ENCODE results near the gene RHO.

RHO gene

GRCh38 chr3:129548104-129548965 lies 19.9 kb downstream of the RHO start:
- DNase-seq: no peak

DNA sequence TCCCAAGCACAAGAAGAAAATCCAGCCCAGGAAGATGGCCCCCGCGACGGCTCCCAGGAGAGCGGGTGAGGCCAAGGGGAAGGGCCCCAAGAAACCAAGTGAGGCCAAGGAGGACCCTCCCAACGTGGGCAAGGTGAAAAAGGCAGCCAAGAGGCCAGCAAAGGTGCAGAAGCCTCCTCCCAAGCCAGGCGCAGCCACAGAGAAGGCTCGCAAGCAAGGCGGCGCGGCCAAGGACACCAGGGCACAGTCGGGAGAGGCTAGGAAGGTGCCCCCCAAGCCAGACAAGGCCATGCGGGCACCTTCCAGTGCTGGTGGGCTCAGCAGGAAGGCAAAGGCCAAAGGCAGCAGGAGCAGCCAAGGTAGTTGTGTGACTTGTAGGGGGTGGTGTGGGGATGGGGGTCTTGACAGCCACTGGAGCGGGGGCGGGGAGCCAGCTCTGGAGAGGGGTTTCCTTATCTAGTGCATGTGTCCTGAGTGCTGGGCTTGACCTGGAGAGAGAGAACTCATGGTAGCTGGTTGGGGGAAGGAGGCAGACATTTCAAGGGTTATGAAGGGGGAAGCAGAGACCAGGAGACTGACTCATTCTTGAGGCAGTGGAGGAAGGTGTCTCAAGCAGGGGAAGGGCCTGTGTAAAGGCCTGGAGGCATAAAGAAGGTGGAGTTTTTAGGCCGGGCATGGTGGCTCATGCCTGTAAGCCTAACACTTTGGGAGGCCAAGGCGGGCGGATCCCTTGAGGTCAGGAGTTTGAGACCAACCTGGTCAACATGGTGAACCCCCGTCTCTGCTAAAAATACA lies 20.8 kb downstream of the RHO start:
- no peak for DNase-seq

DNA sequence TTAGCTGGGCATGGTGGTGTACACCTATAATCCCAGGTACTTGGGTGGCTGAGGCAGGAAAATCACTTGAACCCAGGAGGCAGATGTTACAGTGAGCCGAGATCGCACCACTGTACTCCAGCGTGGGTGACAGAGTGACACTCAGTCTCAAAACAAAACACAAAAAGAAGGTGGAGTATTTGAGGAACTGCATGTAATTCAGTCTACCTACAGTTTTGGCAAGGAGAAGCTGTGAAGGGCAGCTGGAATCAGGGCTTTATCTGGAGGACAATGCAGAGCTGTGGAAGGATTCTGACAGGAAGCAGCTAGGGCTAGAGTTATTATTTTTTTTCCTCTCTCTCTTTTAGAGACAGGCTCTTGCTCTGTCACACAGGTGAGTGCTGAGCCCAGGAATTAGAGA lies 21.4 kb downstream of the RHO start:
- no peak for DNase-seq

DNA sequence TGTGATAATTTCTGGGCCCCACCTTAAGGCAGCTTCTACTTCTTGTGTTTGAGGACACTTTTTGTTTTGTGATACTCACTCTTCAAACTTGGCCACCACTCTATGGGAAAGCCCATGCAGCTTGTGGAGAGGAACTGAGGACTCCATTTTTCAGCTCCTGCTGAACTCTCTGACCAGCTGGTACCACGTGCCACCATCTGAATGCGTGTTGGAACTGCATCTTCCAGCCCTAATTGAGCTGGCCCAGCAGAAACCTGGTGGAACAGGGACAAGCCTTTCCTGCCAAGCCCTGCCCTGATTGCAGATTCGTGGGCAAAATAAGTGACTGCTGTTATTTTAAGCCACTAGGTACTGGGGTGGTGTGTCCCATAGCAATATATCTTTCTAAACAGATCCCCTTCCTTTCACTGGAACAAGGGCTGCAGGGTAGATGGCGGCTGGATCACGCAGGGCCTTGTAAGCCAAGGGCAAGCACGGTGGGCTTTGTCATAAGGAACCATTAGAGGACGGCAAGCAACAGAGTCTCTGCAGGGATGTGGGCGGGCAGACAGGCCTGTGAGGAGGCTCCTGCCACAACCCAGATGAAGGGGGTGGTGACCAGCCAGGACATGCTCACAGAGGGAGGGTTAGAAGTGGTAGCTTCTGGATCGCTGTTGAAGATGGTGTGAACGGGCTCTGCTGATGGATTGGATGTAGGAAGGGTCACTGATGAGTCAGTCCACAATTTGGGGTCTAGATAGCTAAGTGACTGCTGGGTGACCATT lies 24.0 kb downstream of the RHO start:
- DNase-seq: no peak

- DNase-seq: no peak
These were observed 24.7 kb downstream of the RHO start for GRCh38 chr3:129553171-129553570.

DNA sequence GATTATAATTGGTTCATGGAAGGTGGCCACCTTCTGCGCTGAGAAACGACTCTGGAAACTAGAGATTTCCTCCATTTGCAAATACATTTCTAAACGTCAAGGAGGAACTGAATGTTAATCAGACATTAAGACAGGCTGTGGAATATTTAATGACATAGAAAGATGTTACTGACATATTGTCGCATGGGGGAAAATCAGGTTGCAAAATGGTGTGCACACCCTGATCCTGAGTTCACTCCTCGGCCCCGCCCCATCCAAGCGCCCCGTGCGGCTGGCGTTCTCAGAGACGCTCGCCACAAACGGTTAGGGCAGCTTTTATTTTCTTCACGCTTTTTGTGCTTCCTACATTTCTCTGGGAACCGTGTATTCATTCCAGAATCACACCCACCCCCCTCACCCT lies 25.3 kb downstream of the RHO start:
- DNase-seq: no peak

- no peak for DNase-seq
These were observed 26.1 kb downstream of the RHO start for GRCh38 chr3:129554356-129555152.

GRCh38 chr3:129555153-129555550 lies 26.7 kb downstream of the RHO start:
- DNase-seq: no peak

DNA sequence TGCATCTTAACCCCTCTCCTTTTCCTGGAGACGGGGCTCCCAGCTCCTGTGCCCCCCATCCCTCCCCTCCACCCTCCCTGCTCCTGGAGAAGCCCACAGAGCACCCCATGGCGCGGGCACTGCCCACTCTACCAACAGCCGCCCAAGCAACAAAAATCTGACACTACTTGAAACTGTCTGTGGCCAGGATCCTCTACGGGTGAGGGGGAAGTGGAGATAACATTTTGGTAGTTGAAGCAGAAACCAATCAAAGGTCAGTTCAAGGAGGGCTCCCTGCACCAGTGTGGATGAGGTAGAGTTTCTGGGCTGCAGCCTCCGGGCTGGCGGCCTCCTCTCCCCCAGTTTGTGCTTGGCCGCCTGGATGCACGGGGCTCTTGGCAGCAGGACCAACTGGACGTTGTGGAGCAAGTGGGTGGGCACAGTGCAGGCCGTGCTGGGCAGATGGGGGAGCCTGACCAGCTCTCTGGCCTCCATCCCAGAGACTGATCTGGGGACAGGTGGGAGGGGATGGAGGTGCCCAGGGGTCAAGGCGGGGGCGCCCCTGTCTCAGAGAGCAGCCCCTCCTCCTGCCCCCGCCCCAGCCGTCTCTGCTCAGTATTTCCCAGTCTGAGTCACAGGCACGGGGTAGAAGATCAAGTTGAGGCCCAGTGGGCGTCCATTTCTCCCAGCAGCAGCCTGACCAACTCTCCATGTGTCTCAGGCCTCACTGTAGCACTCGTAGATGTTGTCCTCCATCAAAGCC lies 27.3 kb downstream of the RHO start:
- no peak for DNase-seq

GRCh38 chr3:129556358-129556695 lies 27.9 kb downstream of the RHO start:
- DNase-seq: no peak

DNA sequence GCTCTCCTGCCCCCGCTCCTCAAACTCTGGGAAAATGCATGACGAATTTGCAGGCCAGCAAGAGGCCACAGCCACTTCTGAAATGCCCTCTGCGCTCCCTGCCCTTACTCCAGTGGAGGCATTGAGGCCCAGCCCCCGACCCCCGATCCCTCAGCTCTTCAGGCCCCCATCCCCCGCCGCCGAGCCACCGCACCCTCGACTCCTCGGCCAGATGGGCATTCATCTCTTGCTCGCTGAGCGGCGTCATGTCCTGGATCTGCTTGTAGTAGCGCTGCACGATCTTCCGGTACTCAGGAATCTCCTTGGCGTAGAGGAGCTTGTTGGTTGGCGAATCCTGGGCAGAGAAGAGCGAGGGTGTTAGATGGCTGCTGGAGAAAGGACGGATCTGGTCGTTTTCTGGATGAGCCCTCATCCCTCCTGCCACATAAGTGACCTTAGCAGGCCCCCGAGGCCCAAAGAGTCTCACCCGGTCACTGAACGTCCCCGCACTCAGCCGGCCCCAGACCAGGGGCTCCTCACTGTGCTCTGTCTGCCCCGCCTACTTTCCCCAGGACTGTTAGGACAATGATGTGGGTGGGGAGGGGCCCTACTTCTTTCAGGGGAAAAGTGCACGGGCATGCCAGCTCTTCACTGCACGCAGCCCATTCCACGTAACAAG lies 28.6 kb downstream of the RHO start:
- DNase-seq: no peak

DNA sequence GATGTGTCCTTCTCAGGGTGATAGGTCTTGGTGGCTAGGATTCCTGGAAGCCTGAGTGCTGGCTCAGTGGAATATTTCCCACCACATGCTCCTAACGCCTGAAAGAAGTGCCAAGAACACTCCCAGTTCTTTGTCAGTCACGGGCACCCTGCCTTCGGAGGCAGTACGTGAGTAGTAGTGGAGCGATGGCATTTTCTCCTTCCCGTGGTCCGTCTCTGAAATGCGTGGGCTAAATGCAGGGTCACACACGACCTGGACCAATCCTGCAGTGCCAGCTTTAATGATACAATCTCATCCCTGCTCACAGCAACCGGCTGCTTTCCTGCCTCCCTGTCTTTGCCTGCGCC lies 29.1 kb downstream of the RHO start:
- DNase-seq: no peak

- no peak for DNase-seq
These were observed 29.8 kb downstream of the RHO start for GRCh38 chr3:129558081-129558771.

GRCh38 chr3:129558772-129559564 lies 30.5 kb downstream of the RHO start:
- no peak for DNase-seq

- no peak for DNase-seq
These were observed 31.2 kb downstream of the RHO start for GRCh38 chr3:129559565-129560079.

GRCh38 chr3:129560269-129560787 lies 31.9 kb downstream of the RHO start:
- DNase-seq: no peak

GRCh38 chr3:129560911-129561594 lies 32.6 kb downstream of the RHO start:
- no peak for DNase-seq

DNA sequence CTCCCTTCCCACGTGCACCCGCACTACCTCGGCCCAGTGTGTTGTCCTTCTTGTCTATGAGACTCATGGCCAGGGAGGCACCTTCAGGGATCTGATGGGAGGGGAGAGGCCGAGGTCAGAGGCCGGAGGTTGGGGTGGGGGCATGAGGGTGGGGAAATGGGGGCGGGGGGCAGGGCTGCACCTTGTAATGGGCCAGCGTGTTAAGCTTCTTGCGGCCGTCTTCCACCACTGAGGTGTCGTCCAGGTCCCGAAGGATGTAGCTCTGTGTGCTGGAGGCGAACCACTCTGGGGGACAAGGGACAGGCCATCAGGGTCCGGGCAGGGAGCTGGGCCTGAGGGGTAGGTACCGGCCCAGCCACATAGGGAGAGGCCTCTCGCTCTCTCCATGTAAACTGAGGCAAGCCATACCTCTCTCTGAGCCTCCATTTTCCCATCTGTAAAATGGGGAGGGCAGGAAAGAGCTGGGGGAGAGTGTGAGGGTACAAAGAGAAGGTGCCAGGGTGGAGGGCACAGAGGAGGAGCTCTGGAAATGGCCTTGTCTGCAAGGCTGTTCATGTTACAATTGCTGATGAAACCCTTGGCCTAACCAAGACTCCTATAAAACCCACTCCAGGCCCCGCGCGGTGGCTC lies 33.3 kb downstream of the RHO start:
- no peak for DNase-seq
